Measurements from ENCODE around the gene FDX1.
A peak's percentile ranks its signal among the peaks of the same experiment; 100 is the strongest.

FDX1 gene

GRCh38 chr11:110450246-110450645 is 20.5 kb downstream of the FDX1 start:
- no peak for TF ChIP-seq CTCF (IDR thresholded peaks at IDR 0.05)

GRCh38 chr11:110452720-110453119 is 23.0 kb downstream of the FDX1 start:
- no peak for TF ChIP-seq CTCF (IDR thresholded peaks at IDR 0.05)

GRCh38 chr11:110453684-110454354 is 24.1 kb downstream of the FDX1 start:
- TF ChIP-seq CTCF (IDR thresholded peaks at IDR 0.05) = no peak

GRCh38 chr11:110454609-110455008 is 24.9 kb downstream of the FDX1 start:
- TF ChIP-seq CTCF (IDR thresholded peaks at IDR 0.05) = no peak

- TF ChIP-seq CTCF (IDR thresholded peaks at IDR 0.05) = no peak
Measured at GRCh38 chr11:110455718-110456117, 26.0 kb downstream of the FDX1 start.

- TF ChIP-seq CTCF (IDR thresholded peaks at IDR 0.05) = peak; percentile 59
Measured at GRCh38 chr11:110463153-110463552, 33.4 kb downstream of the FDX1 start.

- TF ChIP-seq CTCF (IDR thresholded peaks at IDR 0.05) = no peak
Measured at GRCh38 chr11:110465231-110465630, 35.5 kb downstream of the FDX1 start.

GRCh38 chr11:110467556-110467955 is 37.8 kb downstream of the FDX1 start:
- no peak for TF ChIP-seq CTCF (IDR thresholded peaks at IDR 0.05)
